HEK293T (cell line): Measurements from ENCODE around the gene PRKCZ.

Source experiments
- CTBP1 ChIP-seq: fragments of 450-650 bp; IDR thresholded peaks from 2 replicates; pipeline ENCODE4 v1.6.1; 2016; ENCODE audit warnings: borderline replicate concordance
- NFRKB ChIP-seq: fragments of 450-650 bp; IDR thresholded peaks from 2 replicates; pipeline ENCODE4 v1.6.1; 2016; ENCODE audit warnings: mild to moderate bottlenecking, moderate library complexity
- SP1 ChIP-seq: fragments of 450-650 bp; IDR thresholded peaks from 2 replicates; pipeline ENCODE4 v1.6.1; 2017

GRCh38 chr1:2213576-2214505 lies 163.6 kb downstream of the PRKCZ start:
- TF ChIP-seq CTBP1 = no peak
- TF ChIP-seq SP1 = no peak
- no peak for TF ChIP-seq NFRKB
